Brain microvascular endothelial cell (primary cell): ENCODE measurements around the gene RNF115.

Source experiments
- DNase-seq: peaks from one replicate; pipeline ENCODE4 v3.0.0-alpha.2; 2020
- H3K27ac ChIP-seq: fragments of 250-450 bp; sonication (Bioruptor Pico); 2 replicates; pipeline ENCODE4 v1.5.1; 2020; ENCODE audit warnings: mild to moderate bottlenecking, moderate library complexity
- H3K27me3 ChIP-seq: fragments of 250-450 bp; sonication (Bioruptor Pico); replicated peaks from 2 replicates; pipeline ENCODE4 v1.5.1; 2020; ENCODE audit warnings: mild to moderate bottlenecking
- H3K36me3 ChIP-seq: fragments of 250-450 bp; sonication (Bioruptor Pico); replicated peaks from 2 replicates; pipeline ENCODE4 v1.5.1; 2020; ENCODE audit warnings: mild to moderate bottlenecking
- H3K4me3 ChIP-seq: 2 replicates; pipeline ENCODE4 v1.5.1; 2011; ENCODE audit warnings: low read depth, mild to moderate bottlenecking, control low read depth, low read length, moderate library complexity
- CTCF ChIP-seq: IDR thresholded peaks from 2 replicates; pipeline ENCODE4 v1.5.1; 2011; ENCODE audit warnings: low read depth, mild to moderate bottlenecking, moderate library complexity, low read length, control low read depth, inconsistent platforms; ENCODE audit errors: missing control alignments
- in situ Hi-C: cut with HindIII; loops from 2 replicates; pipeline ENCODE4 v1.10.0; 2017; ENCODE audit warnings: low sequenced_read_pairs, low pct_ligation_motif_present

RNF115 gene

GRCh38 chr1:145747398-145748247, 76.3 kb downstream of the RNF115 start:
- Histone ChIP-seq H3K36me3 (peaks cover 33% of the 10 kb centered on the region), H3K27ac (no peak overlapping the region), H3K27me3 (no peaks in the 10 kb centered on the region), H3K4me3 (no peak overlapping the region)
- DNase-seq, result no peak
- in situ Hi-C loops, result no loop called here
- TF ChIP-seq CTCF, result no peak

- Histone ChIP-seq H3K27me3 (no peaks in the 10 kb centered on the region), H3K36me3 (peaks cover 14% of the 10 kb centered on the region), H3K27ac (no peak overlapping the region), H3K4me3 (no peak overlapping the region)
- TF ChIP-seq CTCF, result no peak
- DNase-seq, result peak; percentile 24
- in situ Hi-C loops, result no loop called here
Observed at GRCh38 chr1:145740269-145740668, 83.6 kb downstream of the RNF115 start.

- in situ Hi-C loops, result no loop called here
- TF ChIP-seq CTCF, result no peak
Observed at GRCh38 chr1:145736191-145736590, 87.7 kb downstream of the RNF115 start.

GRCh38 chr1:145730900-145731299, 93.0 kb downstream of the RNF115 start:
- Histone ChIP-seq H3K27me3 (no peaks in the 10 kb centered on the region), H3K4me3 (no peak overlapping the region), H3K27ac (no peak overlapping the region), H3K36me3 (no peaks in the 10 kb centered on the region)
- TF ChIP-seq CTCF, result no peak
- in situ Hi-C loops, result no loop called here
- no peak for DNase-seq

More at GRCh38 chr1:145736191-145736590, 87.7 kb downstream of the RNF115 start:
- H3K4me3 ChIP-seq, result no peak overlapping the region
- no peaks in the 10 kb centered on the region for H3K27me3 ChIP-seq
- H3K27ac ChIP-seq, result no peak overlapping the region
- H3K36me3 ChIP-seq, result no peaks in the 10 kb centered on the region
- no peak for DNase-seq

- Histone ChIP-seq H3K36me3 (no peaks in the 10 kb centered on the region), H3K27ac (no peak overlapping the region), H3K4me3 (no peak overlapping the region), H3K27me3 (no peaks in the 10 kb centered on the region)
- in situ Hi-C loops, result no loop called here
- DNase-seq, result no peak
- TF ChIP-seq CTCF, result no peak
Observed at GRCh38 chr1:145730467-145730866, 93.4 kb downstream of the RNF115 start.
